ENCODE measurements around the gene SORCS1.

SORCS1 gene

DNA sequence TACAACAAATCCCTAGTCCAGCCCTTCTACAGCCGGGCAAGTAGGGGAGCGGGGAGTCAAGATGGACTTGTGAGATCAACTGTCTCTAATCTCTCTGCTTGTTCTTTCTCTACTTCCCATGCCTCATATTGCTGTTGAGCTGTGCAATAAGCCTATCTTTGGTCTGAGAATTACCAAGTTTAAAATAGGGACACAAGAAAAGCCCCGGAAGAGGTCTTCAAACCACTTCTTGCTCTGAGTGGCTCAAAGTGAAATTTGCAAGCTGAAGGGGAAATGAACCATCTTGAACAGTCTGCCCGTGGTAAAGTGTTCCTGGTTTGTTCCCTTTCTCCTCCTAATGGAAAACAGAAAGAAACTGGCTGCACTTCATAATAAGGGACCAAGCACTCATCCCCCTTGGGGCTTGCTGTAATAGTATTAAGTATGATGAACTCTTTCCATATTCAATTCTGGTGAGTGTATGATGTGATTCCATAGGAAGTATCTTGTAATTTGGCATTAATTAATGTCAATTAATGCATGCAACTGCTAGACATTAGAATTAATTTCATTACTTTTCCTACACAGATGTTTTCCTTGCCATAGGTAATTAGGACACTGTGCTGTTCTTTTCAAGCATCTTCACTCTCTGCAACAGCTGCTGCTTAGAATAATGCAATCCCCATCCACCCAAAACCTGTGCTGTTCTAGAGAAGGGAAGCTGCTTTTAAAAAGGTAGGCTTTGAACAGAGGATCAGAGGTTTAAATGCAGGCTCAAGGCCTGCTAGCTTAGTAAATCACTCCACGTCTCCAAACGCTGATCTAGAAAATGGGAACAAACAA lies 449.6 kb downstream of the SORCS1 start:
- DNase-seq = no peak

DNA sequence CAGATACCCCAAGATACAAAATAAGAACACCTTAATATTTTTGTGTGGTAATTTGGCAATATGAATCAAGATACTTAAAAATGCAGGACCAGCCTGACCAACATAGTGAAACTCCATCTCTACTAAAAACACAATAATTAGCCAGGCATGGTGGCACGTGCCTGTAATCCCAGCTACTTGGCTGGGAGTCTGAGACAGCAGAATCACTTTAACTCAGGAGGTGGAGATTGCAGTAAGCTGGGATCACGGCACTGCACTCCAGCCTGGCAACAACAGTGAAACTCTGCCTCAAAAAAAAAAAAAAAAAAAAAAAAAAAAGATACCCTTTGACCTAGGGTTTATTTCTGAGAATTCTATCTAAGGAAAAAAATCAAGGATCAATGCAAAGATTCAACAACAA lies 450.7 kb downstream of the SORCS1 start:
- DNase-seq = no peak

DNA sequence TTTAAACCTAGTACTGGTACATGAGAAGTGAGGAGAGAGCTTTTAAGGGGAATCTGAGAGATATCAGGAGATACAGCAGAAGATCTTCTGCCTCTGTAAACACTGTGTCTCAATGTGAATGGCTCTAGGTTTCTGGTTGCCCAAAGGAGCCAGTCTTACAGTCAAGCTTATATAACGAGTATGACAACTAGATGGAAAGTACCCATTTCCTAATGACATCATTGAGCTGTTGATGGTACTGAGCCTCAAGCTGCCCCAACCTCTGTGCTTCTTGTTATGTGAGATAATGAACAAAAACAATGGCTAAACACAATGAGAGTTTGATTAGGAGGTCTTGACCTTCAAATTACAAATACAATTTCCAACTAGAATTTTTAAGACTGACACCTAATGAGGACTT lies 451.5 kb downstream of the SORCS1 start:
- no peak for DNase-seq

DNA sequence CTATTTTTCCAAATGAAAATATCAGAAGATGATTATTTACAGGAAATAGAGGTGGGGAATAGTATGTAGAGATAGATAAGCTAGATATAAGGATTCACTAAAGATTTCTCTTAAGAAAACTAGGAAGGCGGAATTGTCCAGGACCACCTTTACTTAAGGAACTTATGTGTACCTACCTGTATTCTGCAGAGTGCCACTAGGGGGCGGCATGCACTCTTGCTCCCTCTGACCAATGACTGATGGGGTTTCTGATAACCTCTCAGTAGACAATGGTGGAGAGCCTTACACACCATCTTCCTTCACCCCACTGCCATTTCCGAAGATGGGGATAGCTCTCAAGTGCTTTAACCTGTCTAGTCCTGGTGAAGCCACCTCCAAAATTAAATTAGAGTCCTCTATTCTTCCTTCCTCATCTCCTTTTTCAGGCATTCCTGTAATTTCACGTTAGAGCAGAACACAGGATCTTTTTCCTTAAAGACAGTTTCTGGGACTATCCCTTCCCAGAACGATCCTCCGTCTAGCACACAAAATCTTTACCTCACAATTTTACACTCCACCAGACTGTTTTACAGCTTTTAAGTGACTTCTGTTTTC lies 453.1 kb downstream of the SORCS1 start:
- no peak for DNase-seq

DNA sequence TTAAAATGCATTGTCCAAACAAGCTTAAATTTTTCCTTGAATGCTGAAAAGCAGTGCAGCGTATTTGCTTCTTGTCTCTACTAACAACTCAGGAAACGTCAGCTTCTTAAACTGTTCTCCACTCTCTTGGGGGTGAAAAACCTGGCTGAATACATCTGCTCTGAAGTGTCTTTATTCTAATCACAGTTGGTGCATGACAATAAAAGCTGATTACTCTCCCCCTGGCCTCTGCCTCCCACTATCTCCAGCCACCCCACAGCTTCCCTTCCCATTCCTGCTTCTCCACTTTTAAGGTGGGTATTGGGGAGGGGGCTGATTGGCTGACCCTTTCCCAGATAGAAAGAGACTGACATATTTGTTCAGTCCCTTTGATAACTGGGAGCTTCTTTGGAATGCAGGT lies 456.0 kb downstream of the SORCS1 start:
- no peak for DNase-seq

DNA sequence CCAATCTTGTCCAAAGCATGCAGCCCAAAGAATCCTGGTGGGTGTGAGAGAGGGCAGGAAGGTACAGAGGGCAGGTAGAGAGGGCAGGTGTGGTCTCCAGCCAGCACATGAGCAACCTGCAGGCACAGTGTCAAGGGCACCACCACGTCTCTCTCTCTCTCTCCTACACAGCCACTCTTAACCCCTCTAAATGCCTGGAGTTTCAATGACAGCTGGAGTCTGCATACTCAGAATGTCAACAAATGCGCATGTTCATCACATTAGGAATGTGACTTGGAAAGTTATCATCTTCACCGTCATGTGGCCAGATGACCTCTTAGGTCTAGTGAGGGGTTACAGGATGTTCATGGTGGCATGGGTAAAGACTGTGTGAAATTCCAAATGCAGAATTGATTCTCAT lies 456.8 kb downstream of the SORCS1 start:
- DNase-seq = no peak

DNA sequence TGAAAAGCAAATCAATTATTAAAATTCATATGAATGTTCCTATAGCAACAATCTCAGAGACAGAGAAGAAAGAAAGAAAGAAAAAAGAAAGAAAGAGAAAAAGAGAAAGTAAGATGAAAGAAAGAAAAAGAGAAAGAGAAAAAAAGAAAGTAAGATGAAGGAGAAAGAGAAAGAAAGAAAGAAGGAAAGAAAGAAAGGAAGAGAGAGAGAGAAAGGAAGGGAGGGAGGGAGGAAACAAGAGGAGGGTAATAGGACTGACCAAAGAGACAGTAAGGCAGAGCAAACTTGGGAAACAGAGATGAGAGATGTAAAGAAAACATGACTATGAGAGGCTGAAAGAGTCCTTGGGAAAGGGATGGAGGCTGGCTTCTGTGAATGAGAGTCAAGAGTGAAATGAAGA lies 458.4 kb downstream of the SORCS1 start:
- DNase-seq = no peak

DNA sequence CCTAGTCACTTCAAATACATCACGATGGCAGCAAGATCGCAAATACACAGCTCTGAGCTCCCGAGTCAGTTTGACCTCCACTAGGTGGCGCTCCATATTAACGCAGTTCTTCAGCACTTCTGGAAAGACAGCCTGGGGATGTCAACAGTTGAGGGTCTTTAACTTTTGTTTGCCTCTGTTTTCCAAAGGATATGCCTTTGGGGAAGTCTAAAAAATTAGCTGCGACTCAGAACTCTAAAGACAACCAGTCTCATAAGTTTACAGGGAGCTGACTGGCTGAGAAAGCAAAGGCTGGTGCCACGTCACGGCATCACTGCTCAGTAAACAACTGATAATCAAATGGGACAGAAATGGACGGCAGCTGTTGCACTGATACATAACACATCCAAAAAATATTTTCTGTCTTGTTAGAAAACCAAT lies 458.8 kb downstream of the SORCS1 start:
- no peak for DNase-seq

DNA sequence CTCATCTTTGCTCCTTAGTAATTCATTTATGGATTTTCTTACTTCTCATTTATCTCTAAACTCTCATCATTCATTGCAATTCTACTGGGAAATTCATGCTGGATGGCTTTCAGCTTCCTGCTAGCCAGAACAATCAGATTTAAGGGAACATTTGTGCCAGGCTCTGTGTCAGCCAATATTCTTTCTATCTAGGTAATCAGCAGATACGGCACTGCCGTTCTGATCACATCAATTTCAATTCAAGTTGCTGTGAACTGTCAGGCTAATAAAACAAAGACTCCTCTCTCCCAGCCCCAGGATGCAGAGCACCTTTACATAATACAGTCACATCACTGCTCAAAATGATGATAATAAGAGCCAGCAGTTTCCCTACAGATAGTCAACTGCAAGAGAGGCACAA lies 468.3 kb downstream of the SORCS1 start:
- DNase-seq = no peak

DNA sequence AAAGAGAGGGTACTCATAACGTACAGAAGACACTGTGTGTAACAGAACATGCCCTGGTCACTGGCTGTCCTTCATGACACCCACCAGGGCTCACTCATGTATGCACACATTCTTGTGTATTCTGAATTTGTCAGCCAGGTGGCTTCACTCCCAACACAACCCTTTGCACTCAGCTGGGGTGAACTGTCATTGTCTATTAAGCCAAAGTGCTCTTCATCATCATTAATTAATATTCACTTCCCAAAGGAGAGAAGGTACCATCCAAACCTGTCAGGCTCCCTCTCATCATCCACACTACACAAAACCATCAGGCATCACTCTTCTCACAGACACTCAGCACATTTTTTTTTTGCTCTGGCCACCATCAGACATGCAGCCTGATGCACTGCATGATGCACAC lies 469.8 kb downstream of the SORCS1 start:
- DNase-seq = no peak

DNA sequence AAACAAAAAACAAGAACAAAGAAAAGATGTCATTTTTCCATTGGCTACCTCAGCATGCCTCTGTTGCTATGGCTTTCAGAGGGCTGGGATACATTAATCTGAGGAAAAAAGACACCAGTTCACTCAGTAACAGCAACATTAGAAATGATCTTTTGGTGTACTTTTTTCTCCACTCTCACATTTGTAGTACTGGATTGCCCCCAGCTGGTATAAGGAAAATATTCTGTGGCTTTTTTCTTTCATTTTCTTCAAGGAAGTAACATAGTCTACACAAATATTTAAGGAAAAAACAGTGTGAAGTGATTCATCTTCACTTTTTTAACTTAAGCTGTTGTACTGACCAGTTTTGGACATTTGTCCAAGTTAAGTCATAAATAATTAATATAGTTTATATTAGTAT lies 482.3 kb downstream of the SORCS1 start:
- no peak for DNase-seq

DNA sequence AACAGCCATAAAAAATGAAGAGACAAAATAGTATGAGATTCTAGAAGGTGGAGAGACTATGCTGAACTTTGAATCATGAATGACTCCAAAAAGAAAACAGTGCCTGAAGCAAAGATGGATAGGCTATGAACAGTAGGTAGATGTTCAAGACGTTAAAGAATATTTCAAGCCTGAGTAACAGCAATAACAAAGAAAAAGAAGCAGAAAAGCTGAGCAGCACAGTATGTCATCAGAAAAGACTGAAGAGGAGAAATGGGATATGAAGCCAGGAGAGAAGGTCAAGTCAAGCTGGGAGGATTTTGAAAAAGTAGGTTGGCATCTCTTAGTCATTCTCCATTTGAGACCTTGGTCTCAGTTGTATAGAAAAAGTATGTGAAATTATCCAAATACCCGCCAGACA lies 484.4 kb downstream of the SORCS1 start:
- DNase-seq = no peak

DNA sequence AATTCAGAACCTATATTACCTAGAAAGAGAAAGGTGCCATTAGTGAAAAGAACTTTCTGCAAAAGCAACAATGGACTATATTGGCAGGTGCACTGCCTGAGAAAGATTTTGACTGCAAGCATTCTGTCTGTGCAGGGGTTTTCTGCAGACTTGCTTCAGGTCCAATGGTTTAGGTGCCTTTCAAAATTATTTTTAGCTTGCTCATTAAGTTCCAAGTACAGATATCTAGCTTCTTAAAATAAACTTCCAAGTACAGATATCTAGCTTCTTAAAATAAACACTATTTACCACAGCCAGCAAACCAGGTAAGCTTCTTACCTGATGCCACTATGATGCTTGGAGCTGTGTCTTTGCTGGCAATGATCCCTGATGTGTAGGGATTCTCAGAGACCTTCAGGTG lies 485.2 kb downstream of the SORCS1 start:
- no peak for DNase-seq

DNA sequence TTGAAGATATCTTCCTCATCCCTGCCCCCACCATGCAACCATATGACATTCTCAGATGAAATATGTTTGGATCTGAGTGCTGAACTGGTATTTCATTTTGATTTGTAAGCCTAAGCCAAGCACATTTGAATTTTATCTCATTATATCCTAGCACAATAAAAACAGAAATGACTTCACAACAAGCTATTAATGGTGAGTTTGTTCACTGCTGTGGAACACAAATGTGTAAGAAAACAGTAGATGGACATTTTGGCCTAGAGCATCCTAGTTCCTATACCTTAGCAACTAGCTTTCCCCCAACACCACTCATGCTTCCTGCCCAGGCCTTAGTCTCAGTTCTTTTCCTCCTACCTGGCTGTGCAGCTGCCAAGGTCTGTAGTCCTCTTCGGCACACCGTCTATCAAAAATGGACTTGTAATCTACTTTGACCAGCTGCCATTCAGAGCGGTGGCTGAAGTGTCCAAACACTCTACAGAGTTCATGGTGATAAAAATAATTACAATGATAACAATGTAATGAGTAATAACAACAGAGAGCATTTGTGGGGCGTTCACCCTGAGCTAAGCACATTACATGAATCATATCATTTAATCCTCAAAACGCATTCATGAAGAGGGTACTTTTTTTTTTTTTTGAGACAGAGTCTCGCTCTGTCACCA lies 491.9 kb downstream of the SORCS1 start:
- DNase-seq = no peak

DNA sequence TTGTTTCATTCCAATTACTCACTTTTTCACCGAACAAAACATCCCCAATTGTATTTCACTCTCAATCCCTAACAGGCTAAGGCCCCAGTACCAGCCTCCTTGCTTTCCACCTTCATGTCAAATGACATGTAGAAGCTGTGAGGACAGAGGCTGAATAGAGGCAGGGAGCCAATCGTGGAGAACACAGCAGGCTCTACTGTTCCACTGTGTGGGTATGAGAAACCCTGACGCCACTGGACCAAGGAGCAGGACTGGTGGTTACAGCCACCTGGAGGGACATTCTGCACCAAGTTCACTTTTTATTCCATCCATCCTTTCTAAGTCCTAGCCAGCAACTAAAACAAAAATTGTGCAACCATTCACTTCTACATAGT lies 502.8 kb downstream of the SORCS1 start:
- DNase-seq = no peak

DNA sequence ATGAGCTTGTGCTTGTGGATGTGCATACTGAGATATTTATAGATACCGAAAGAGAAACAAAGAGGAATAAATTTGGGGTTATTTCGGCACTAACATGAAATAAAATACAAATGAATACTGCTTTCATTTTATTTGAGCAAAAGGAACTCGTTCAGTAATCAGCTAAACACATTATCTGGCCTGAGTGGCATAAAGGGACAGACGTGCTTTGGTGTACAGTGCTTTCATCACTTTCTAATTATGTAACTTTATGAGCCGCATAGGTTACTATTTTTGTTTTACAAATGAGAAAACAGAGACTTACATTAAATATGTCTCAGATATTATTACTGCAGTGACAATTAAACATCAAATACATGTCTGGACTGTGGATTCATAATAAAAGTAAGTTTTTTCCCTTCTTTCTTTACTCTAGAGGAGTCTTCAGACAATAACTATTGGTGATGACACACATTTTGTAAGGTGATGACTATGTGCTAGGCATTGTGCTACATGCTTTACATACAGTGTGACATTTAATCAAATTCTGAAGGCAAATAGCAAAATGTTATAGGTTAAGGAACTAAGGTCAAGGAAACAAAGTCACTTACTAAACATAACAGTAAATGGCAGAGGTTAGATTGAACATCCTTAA lies 503.3 kb downstream of the SORCS1 start:
- DNase-seq = no peak

DNA sequence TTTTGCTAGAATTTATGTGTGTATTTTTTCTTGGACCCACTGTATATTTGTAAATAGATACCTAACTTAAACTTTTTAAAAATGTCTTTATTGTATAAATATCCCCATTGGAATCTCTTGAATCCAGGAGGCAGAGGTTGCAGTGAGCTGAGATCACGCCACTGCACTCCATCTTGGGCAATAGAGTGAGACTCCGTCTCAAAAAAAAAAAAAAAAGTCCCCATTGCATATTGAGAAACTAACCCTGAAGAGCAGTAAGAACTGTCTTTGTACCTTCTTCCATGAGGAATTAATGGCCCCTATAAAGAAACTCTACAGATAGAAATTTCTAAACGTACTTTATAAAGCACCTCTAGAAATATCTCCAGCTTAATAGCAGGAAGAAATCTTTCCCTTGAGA lies 504.0 kb downstream of the SORCS1 start:
- no peak for DNase-seq

DNA sequence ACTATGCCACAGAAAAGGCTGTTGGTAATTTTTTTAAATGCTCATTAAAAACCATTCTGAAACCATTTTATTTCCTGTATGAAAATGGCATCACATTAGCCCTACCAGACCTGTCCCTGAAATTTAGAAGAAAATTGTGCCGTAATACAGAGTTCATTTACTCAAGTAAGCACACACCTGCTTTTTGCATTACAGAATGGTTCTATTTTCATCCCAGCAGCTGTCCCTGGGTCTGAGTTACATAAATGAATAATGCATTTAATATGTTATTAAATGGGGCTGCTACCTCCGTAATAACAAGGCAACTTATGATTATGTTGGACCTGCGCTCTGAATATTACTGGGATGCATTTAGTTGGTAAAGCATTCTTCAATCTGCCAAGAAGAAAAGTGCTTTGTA lies 508.9 kb downstream of the SORCS1 start:
- DNase-seq = no peak

DNA sequence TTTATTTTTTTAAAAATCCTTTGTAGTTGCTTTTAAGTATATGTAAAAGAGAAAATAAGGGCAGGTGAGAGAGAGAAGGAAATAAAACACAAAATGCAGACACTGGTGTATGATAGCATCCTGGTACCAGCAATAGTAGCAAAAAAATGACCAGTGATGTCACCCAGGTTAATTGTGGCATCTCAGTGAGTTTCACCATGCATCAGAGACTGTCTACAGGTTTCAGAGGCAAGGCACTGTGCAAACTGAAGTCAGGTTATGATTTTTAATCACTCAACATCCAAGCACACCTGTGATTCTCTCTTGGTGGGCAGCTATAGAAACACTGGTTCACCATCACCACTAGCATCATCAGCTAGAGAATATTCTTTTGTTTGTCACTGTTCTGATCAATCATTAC lies 509.3 kb downstream of the SORCS1 start:
- no peak for DNase-seq

DNA sequence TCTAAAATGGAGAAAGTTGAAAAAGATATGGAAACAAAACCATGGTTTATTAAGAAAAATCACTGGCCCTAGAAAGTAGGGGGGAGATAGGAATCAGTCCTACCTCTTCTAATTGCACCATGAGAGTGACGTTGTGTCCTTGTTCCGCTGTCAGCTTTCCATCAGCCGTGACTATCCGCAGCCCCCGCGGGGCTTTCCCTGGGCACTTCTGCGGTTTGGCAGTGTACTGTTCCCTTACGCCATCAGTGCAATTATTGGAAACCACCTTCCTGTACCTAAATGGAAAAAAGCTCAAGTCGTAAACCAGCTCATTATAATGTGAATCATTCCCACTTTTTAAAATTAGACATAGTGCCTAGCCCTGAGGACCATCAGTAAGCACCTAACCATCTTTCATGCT lies 512.2 kb downstream of the SORCS1 start:
- no peak for DNase-seq

DNA sequence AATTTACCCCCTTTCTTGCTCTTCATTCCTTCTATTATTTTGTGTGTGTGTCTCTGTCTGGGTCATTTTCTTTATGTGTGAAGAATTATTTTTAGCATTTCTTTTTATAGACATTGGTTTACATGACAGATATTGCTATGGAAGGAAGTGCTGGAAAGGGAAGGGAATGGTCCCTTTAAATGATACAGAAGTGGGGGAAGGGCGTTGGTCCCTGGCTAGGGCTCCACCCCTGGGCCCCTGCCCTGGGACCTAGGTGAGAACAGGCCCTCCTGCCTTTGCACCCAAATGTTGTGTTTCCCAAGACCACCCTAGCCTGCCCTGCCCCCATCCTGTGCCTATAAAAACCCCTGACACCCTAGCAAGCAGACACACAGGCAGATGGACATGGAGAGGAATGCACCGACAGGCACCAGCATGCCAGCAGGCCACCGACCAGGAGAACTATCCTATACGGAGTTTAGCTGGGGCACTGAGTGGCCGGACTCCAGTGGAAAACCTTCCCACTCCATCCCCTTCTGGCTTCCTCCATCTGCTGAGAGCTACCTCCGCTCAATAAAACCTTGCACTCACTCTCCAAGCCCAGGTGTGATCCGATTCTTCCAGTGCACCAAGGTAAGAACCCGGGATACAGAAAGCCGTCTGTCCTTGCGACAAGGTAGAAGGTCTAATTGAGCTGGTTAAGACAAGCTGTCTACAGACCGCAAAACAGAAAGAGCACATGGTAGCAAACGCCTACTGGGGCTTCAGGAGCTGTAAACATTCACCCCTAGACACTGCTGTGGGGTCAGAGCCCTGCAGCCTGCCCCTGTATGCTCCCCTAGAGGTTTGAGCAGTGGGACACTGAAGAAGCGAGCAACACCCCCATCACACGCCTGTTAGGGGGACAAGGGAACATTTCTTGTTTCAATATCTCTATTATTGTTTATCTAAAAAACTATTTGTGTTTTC lies 515.7 kb downstream of the SORCS1 start:
- DNase-seq = no peak

DNA sequence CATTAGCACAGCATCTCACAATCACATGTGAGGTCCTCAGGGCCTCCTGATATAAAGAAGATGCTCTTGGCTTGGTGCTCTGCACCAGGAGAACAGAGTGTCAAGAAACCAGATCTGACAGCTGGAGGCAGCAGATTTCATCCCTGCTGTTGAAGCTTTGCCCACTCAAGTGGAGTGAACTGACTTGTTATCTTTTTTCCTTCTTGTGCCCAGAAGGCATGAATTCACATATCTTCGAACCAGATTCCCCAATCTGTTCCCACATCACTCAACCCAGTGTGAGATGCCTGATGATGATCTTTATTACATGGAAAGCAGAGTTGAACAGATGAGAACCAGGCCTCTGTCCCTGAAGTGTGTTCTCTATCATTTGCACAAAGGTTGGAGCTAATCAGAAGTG lies 521.0 kb downstream of the SORCS1 start:
- no peak for DNase-seq

DNA sequence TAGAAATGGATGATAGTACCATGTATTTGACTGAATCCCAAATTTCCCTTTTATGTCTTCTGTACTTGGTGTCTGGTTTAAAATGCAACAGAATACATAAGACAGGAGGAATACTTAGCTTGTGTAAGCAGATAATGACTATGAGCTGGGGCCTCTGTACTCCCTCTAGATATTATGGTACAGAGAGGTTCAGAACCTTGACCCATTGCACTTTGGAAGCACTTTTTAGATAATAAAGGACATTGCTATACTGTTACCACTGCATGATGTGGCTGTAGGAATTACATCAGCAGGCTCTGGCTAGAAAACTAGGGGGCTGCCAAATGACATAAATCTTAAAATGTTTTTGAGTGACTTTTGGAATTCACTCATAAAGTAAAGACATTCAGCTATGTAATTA lies 526.6 kb downstream of the SORCS1 start:
- DNase-seq = no peak

Measured in GF-D8 (cell line).